Hepatic stellate cell (primary cell): ENCODE results near the gene CPNE5.
"Not testable (repeated sequence)": the region's sequence is repeated elsewhere in the genome, so short reads cannot be mapped to it uniquely, and the experiment has no call there.

ENCODE experiments used
- DNase-seq: peaks from one replicate; pipeline ENCODE4 v3.0.0; 2011; ENCODE audit warnings: low spot score

The CPNE5 gene

GRCh38 chr6:36814249-36814648, 25.0 kb downstream of the CPNE5 start:
- DNase-seq = no peak

GRCh38 chr6:36813526-36813925, 25.7 kb downstream of the CPNE5 start:
- DNase-seq = no peak

DNA sequence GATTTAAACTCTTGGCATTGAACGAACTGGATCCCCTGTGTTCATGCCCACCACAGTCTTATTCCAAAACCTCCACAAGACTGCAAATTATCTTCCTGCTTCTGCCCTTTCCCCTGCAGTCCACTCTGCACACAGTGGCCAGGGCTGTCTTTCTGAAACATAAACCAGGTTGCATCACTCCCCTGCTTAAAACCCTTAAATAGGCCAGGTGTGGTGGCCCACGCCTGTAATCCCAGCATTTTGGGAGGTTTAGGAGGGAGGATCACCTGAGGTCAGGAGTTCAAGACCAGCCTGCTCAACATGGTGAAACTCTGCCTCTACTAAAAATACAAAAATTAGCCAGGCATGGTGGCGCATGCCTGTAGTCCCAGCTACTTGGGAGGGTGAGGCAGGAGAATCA, 26.2 kb downstream of the CPNE5 start:
- not testable (repeated sequence) for DNase-seq

GRCh38 chr6:36809941-36810803, 29.1 kb downstream of the CPNE5 start:
- no peak for DNase-seq

DNA sequence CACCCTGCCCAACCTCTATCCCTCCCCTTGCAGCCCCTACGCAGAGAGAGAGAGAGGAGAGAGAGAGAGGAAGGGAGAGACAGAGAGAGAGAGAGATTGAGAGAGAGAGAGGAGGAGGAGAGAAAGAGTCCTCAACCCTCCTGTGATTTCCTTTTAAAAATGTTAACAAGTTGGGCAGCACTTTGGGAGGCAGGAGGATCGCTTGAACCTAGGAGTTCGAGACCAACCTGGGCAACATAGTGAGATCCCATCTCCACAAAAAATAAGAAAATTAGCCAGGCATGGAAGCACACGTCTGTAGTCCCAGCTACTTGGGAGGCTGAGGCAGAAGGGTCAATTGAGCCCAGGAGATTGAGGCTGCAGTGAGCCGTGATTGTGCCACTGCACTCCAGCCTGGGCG, 30.1 kb downstream of the CPNE5 start:
- no peak for DNase-seq

- no peak for DNase-seq
Measured at GRCh38 chr6:36808634-36809033, 30.6 kb downstream of the CPNE5 start.

- no peak for DNase-seq
Measured at GRCh38 chr6:36807750-36808149, 31.5 kb downstream of the CPNE5 start.

GRCh38 chr6:36807143-36807542, 32.1 kb downstream of the CPNE5 start:
- no peak for DNase-seq

- no peak for DNase-seq
Measured at GRCh38 chr6:36805917-36806316, 33.3 kb downstream of the CPNE5 start.

GRCh38 chr6:36805096-36805797, 34.0 kb downstream of the CPNE5 start:
- DNase-seq = no peak

- DNase-seq = no peak
Measured at GRCh38 chr6:36804563-36804962, 34.7 kb downstream of the CPNE5 start.

DNA sequence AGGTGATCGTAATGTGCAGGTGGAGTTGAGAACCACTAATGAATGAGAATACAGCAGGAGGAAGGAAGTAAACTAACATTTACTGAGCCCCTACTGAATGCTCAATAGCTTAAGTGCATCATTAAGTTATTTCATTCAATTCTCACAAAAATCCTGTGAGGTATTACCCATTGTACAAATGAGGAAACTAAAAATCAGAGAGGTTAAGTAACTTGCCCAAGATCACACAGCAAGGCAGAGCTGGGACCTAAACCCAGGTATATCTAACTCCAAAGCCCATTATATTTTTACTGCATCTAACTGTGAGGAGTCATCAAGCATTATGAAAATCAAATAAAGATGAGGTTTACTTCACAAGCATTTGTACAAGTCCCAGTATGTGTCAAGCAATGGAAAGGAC, 35.3 kb downstream of the CPNE5 start:
- no peak for DNase-seq

- DNase-seq = no peak
Measured at GRCh38 chr6:36803482-36803881, 35.8 kb downstream of the CPNE5 start.

- no peak for DNase-seq
Measured at GRCh38 chr6:36800223-36801076, 38.8 kb downstream of the CPNE5 start.

DNA sequence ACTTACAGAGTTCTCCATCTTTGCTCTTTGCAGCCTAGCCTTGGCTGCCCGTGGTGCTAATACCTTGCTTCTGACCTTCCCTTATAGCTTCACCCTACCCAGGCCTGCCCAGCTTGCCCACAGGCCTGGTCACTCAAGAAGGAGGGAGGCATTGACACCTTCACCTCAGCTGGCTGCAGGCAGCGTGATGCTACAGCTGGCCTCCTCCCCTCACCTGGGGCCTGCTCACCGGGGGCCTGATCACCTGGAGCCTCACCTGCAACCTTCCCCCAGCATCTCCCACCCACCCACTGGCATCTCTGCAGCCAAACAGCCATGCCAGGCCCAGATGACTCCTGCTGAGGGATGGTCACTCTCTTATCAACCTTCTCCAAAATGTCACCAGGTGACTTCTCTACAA, 40.4 kb downstream of the CPNE5 start:
- no peak for DNase-seq

DNA sequence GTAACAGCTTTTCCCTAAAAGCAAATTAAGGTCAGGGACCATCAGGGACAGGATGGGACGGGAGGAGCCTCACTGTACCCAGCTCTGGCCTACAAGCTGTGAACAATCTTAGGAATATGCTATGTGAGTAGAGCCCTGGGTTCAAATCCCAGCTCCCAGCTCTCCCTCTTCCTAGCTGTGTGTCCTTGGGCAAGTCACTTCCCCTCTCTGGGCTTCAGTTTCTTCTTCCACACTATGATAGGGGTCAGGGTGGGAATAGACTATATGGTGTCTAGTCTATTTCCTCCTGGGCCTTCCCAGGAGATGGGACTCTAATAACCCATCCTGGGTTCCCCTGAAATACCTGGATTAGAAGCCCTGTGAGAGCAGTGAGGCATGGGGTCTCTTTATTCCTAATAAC, 41.6 kb downstream of the CPNE5 start:
- DNase-seq = no peak

GRCh38 chr6:36797055-36797454, 42.2 kb downstream of the CPNE5 start:
- DNase-seq = no peak

DNA sequence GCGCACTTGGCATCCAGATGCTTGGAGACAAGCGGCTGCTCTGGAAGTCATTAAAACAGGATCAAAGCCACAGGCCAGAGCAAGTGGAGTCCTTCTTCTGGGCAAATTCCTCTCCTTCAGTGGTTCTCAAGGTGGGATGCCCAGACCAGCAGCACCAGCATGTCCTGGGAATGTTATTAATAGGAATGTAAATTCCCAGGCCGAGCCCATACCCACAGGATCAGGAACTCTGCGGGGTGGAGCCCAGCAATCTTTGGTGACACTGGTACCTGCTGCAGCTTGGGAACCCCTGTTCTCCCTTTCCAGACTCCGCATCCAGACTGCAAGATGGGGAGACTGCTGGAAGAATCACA, 44.6 kb downstream of the CPNE5 start:
- DNase-seq = no peak

- DNase-seq = no peak
Measured at GRCh38 chr6:36793913-36794712, 45.1 kb downstream of the CPNE5 start.

DNA sequence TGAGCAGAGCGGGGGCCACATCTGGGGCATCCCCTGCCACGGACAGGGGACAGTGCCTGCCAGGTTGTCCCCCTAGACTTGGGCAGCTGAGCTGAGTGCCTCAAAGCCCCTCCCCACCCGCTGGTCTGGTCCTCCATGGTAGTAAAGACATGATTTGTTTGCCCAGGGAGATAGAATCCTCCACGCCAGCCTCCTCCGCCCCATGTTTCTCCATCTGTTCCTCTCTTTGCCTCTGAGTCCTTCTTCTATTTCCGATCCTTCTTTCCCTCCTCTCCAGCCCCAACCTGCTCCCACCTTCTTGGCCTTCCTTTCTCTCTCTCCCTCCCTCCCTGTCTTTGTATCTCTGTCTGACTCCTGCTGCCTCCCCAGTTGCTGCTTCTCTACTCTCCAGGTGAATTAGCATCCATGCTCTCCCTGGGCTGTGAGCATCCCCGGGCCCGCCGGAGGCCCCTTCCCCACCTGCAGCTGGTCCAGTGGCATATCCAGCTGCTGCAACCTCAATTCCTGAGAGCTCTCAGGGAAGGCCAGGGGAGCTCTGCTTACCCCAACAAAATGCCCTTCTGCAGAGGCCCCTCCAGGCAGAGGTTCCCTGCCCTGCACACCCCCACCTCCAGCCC, 45.8 kb downstream of the CPNE5 start:
- no peak for DNase-seq

DNA sequence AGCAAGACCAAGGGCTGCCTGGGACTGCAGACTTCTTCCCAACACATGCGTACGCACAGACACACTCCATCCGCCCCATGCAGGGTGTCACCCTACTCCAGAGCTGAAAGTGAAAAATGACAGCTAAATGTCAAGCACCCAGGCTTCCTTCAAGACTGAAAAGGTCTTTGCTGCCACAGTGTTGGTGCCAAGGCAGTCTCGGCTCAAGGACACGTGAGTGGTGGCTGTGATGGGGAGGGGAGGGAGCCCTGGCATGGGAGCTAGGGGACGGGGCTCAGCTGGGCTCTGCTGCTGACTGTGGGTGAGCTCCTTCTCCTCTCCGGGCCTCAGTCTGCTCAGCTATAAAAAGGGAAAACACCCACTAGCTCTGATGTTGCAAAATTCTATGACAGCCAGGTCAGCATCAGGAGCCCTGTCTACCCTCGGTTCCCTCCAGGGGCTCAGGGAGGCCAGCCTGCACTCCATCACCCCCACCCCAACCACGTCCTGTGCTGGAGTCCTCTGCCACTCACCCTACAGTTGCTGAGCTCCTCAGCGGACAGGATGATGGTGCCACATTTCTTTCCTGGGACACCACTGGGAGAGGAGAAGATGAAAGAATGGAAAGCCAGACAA, 47.6 kb downstream of the CPNE5 start:
- DNase-seq = no peak
